Hematopoietic multipotent progenitor cell (in vitro differentiated cells): Measurements from ENCODE around the gene USP48. TPM values are rescaled to one million over a fixed set of nuclear protein-coding genes. Genes with fewer than 3 reads are reported as not detected.

Source experiments
- DNase-seq, 3 donors: peaks; one replicate each; pipeline ENCODE4 v3.0.0-alpha.2; 2011 to 2015; ENCODE audit warnings: low read depth in 2 of 3, low spot score in 2 of 3
- total RNA-seq: library from RNA; depleted of rRNA; stranded (reverse); fragments of >200 nt; gene quantifications from one replicate; pipeline ENCODE4 v1.2.3, GENCODE V29; 2012

The USP48 gene
- total RNA-seq, 1 donor = 31.2 TPM

- no peak for DNase-seq
These were observed 112.7 kb downstream of the USP48 start for GRCh38 chr1:21670059-21670881.

- peak in 2 of 3 donors; percentile 35 to 57 for DNase-seq
These were observed 113.5 kb downstream of the USP48 start, which contains the start of gene RAP1GAP for GRCh38 chr1:21669258-21670058. RAP1GAP (minus strand) TSS chr1:21669357; CDS start chr1:21620032, 49,325 bp downstream.

- DNase-seq = no peak
These were observed 114.0 kb downstream of the USP48 start for GRCh38 chr1:21668951-21669257.

GRCh38 chr1:21668232-21668950 lies 114.6 kb downstream of the USP48 start:
- peak in 1 of 3 donors; percentile 18 for DNase-seq

- no peak for DNase-seq
These were observed 115.4 kb downstream of the USP48 start for GRCh38 chr1:21667348-21668231.

- no peak for DNase-seq
These were observed 116.2 kb downstream of the USP48 start for GRCh38 chr1:21666576-21667320.

GRCh38 chr1:21665711-21666575 lies 117.0 kb downstream of the USP48 start:
- no peak for DNase-seq

GRCh38 chr1:21664806-21665588 lies 118.0 kb downstream of the USP48 start:
- DNase-seq = no peak

- peak in 2 of 3 donors; percentile 19 to 40 for DNase-seq
These were observed 118.8 kb downstream of the USP48 start for GRCh38 chr1:21663951-21664805.

GRCh38 chr1:21663248-21663950 lies 119.5 kb downstream of the USP48 start:
- DNase-seq = no peak

GRCh38 chr1:21662426-21663247 lies 120.3 kb downstream of the USP48 start:
- no peak for DNase-seq

- no peak for DNase-seq
These were observed 121.1 kb downstream of the USP48 start for GRCh38 chr1:21661886-21662285.

GRCh38 chr1:21659924-21660326 lies 123.0 kb downstream of the USP48 start:
- no peak for DNase-seq

GRCh38 chr1:21659099-21659923 lies 123.6 kb downstream of the USP48 start:
- peak; percentile 74 to 81 (median 80) for DNase-seq
